Endothelial cell (in vitro differentiated cells): ENCODE data around the gene TMEM9B. TPM values are rescaled to one million over a fixed set of nuclear protein-coding genes. Genes with fewer than 3 reads are reported as not detected.
A peak's percentile ranks its signal among the peaks of the same experiment; 100 is the strongest.

Source experiments
- DNase-seq: peaks from one replicate; pipeline ENCODE4 v3.0.0; 2021; ENCODE audit warnings: low spot score
- H3K27ac Mint-ChIP-seq: one replicate; pipeline ENCODE4 v1.8.0; 2021; ENCODE audit warnings: mixed read lengths, inconsistent platforms; ENCODE audit not compliant: unreplicated experiment
- H3K27me3 Mint-ChIP-seq: one replicate; pipeline ENCODE4 v1.8.0; 2021; ENCODE audit warnings: mild to moderate bottlenecking, moderate library complexity, mixed read lengths, inconsistent platforms; ENCODE audit not compliant: unreplicated experiment
- H3K36me3 Mint-ChIP-seq: one replicate; pipeline ENCODE4 v1.8.0; 2021; ENCODE audit warnings: mild to moderate bottlenecking, low read depth, mixed read lengths, inconsistent platforms; ENCODE audit not compliant: unreplicated experiment
- H3K4me1 Mint-ChIP-seq: one replicate; pipeline ENCODE4 v1.8.0; 2021; ENCODE audit warnings: mild to moderate bottlenecking, mixed read lengths, inconsistent platforms; ENCODE audit not compliant: unreplicated experiment
- H3K4me3 Mint-ChIP-seq: one replicate; pipeline ENCODE4 v1.8.0; 2021; ENCODE audit warnings: mild to moderate bottlenecking, mixed read lengths, inconsistent platforms; ENCODE audit not compliant: unreplicated experiment
- H3K9me3 Mint-ChIP-seq: one replicate; pipeline ENCODE4 v1.8.0; 2021; ENCODE audit warnings: mixed read lengths, inconsistent platforms; ENCODE audit not compliant: unreplicated experiment
- CTCF ChIP-seq: fragments of 200-600 bp; sonication (generic); IDR thresholded peaks from one replicate; pipeline ENCODE4 v1.5.0; 2021; ENCODE audit warnings: antibody characterized with exemption; ENCODE audit not compliant: unreplicated experiment
- total RNA-seq: library from RNA; stranded (reverse); fragmentation: NEBNext Ultra II Directional; extraction: Animal tissue kit (Norgen Biotek cat#: 25700); gene quantifications from one replicate; pipeline ENCODE4 v1.2.1, GENCODE V29; 2021; ENCODE audit not compliant: unreplicated experiment

TMEM9B gene
- total RNA-seq, 1 donor from 2014 or later, result 23.4 TPM

- no peak for TF ChIP-seq CTCF
- peaks cover 17% of the 10 kb centered on the region for H3K36me3 Mint-ChIP-seq
- H3K27ac Mint-ChIP-seq, result no peak overlapping the region
- peaks cover 1% of the 10 kb centered on the region for H3K27me3 Mint-ChIP-seq
- no peak for DNase-seq
- H3K4me1 Mint-ChIP-seq, result peaks cover 4% of the 10 kb centered on the region
- H3K9me3 Mint-ChIP-seq, result no peaks in the 10 kb centered on the region
- no peak overlapping the region for H3K4me3 Mint-ChIP-seq
These were observed 41.6 kb downstream of the TMEM9B start for GRCh38 chr11:8922691-8923090.

GRCh38 chr11:8917157-8917825 lies 47.0 kb downstream of the TMEM9B start:
- H3K4me3 Mint-ChIP-seq, result peak overlapping the region; percentile 19
- H3K27me3 Mint-ChIP-seq, result peaks cover 3% of the 10 kb centered on the region
- H3K4me1 Mint-ChIP-seq, result peaks cover 19% of the 10 kb centered on the region
- H3K27ac Mint-ChIP-seq, result peak overlapping the region; percentile 54
- DNase-seq, result no peak
- H3K36me3 Mint-ChIP-seq, result peaks cover 10% of the 10 kb centered on the region
- no peak for TF ChIP-seq CTCF
- no peaks in the 10 kb centered on the region for H3K9me3 Mint-ChIP-seq

- peaks cover 21% of the 10 kb centered on the region for H3K4me1 Mint-ChIP-seq
These were observed 49.6 kb downstream of the TMEM9B start for GRCh38 chr11:8914661-8915018.

GRCh38 chr11:8913961-8914660 lies 50.1 kb downstream of the TMEM9B start:
- H3K4me1 Mint-ChIP-seq, result peaks cover 21% of the 10 kb centered on the region
- peaks cover 8% of the 10 kb centered on the region for H3K27me3 Mint-ChIP-seq
- no peaks in the 10 kb centered on the region for H3K9me3 Mint-ChIP-seq
- H3K27ac Mint-ChIP-seq, result peak overlapping the region; percentile 52
- peaks cover 10% of the 10 kb centered on the region for H3K36me3 Mint-ChIP-seq
- TF ChIP-seq CTCF, result peak; percentile 36
- H3K4me3 Mint-ChIP-seq, result no peak overlapping the region
- peak; percentile 60 for DNase-seq

More at GRCh38 chr11:8914661-8915018, 49.6 kb downstream of the TMEM9B start:
- Mint-ChIP-seq H3K9me3 (no peaks in the 10 kb centered on the region), H3K36me3 (peaks cover 10% of the 10 kb centered on the region), H3K27me3 (peaks cover 8% of the 10 kb centered on the region), H3K4me3 (no peak overlapping the region), H3K27ac (no peak overlapping the region)
- DNase-seq, result no peak
- TF ChIP-seq CTCF, result peak; percentile 3
